C4-2B (cell line): Measurements from ENCODE around the gene SNAP47.

ENCODE experiments used
- CTCF ChIP-seq: fragments of 450-650 bp; conservative IDR thresholded peaks from 2 replicates; pipeline ENCODE4 v1.5.1; 2017; ENCODE audit warnings: mild to moderate bottlenecking
- ZFX ChIP-seq: fragments of 450-650 bp; IDR thresholded peaks from 2 replicates; pipeline ENCODE4 v1.6.1; 2017

- TF ChIP-seq CTCF (no peak), ZFX (no peak)
Measured at GRCh38 chr1:227747948-227748495, 12.8 kb downstream of the SNAP47 start.
